ENCODE measurements around the gene SLC22A31.

- TF ChIP-seq CTCF (conservative IDR thresholded peaks at IDR 0.05; ENCODE audit: low read length) (no peak), EZH2phosphoT487 (IDR thresholded peaks at IDR 0.05; ENCODE audit: borderline replicate concordance, low read depth, low read length) (no peak)
Measured at GRCh38 chr16:89172171-89172527, 28.2 kb downstream of the SLC22A31 start.
